Central memory CD8-positive, alpha-beta T cell (primary cell): Measurements from ENCODE around the gene SMYD3.

Source experiments
- ATAC-seq: fragments of 150-1000 bp; cut with Tn5 transposase; replicated peaks from 2 replicates; pipeline ENCODE4 v1.10.0; 2022; ENCODE audit warnings: mild to moderate bottlenecking, moderate FRiP score, moderate number of reproducible peaks; ENCODE audit not compliant: poor library complexity, severe bottlenecking; ENCODE audit errors: extremely low read depth
- DNase-seq, 2 donors: peaks; one replicate each; pipeline ENCODE4 v3.0.0; 2021; ENCODE audit warnings: low spot score in 2 of 2
- H3K27ac Mint-ChIP-seq: one replicate; pipeline ENCODE4 v1.8.0; 2022; ENCODE audit warnings: low read depth, mild to moderate bottlenecking, moderate library complexity, mixed read lengths
- H3K27me3 Mint-ChIP-seq: one replicate; pipeline ENCODE4 v1.8.0; 2022; ENCODE audit warnings: mixed read lengths
- H3K36me3 Mint-ChIP-seq: one replicate; pipeline ENCODE4 v1.8.0; 2022; ENCODE audit warnings: mild to moderate bottlenecking, moderate library complexity, mixed read lengths; ENCODE audit not compliant: insufficient read depth
- H3K4me1 Mint-ChIP-seq: one replicate; pipeline ENCODE4 v1.8.0; 2022; ENCODE audit warnings: mixed read lengths
- H3K4me3 Mint-ChIP-seq: one replicate; pipeline ENCODE4 v1.8.0; 2022; ENCODE audit warnings: mild to moderate bottlenecking, moderate library complexity, mixed read lengths
- H3K9me3 Mint-ChIP-seq: one replicate; pipeline ENCODE4 v1.8.0; 2022; ENCODE audit warnings: mixed read lengths

SMYD3 gene

GRCh38 chr1:246193537-246193936 is 313.5 kb downstream of the SMYD3 start:
- H3K4me3 Mint-ChIP-seq: no peak overlapping the region
- DNase-seq: no peak
- H3K36me3 Mint-ChIP-seq: peaks cover 5% of the 10 kb centered on the region
- no peaks in the 10 kb centered on the region for H3K27me3 Mint-ChIP-seq
- H3K27ac Mint-ChIP-seq: no peak overlapping the region
- no peak for ATAC-seq
- no peaks in the 10 kb centered on the region for H3K9me3 Mint-ChIP-seq
- no peaks in the 10 kb centered on the region for H3K4me1 Mint-ChIP-seq

DNA sequence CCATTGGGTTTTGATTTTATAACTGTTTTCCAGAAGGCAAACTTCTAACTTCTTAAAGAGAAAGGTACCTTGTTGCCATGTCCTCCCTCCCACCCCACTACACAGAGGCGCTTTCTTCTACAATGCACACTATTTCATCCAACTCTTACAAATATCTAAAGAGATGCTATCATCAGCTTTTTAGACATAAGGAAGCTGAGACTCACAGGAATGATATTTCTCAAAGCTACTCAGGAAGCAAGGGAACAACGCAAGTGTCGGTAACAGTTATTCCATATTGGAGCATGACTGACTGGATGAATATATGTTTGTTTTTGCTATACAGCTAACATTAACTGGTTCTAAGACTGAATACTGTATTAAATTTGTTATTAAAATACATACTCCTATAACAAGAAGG is 318.0 kb downstream of the SMYD3 start:
- no peak overlapping the region for H3K27ac Mint-ChIP-seq
- no peak overlapping the region for H3K4me3 Mint-ChIP-seq
- peaks cover 5% of the 10 kb centered on the region for H3K36me3 Mint-ChIP-seq
- DNase-seq (no peak), ATAC-seq (no peak)
- no peaks in the 10 kb centered on the region for H3K27me3 Mint-ChIP-seq
- no peaks in the 10 kb centered on the region for H3K4me1 Mint-ChIP-seq
- H3K9me3 Mint-ChIP-seq: no peaks in the 10 kb centered on the region

DNA sequence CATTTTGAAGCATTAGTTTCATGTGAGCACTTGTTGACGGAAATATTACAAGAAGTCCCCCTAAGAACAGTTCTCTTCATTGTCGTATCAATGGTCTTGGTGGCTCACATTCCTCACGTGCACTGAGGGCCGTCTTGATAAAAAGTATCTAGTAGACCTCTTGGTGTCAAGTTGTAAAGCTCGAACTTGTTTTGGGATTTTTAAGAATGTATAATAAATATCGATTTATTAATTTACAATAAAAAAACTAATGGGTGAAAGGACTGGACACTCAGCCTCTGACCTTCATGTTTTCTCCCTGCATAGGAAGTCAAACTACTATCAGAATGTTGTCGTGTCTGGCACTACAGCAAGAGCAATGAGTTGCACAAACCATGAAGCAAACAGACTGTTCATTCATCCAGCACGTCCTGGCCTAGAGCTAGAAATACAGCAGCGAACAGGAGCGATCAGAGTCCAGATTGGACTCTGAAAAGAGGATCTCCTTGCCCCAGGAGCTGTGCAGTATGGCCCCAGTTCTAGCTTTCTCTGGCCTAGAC is 319.2 kb downstream of the SMYD3 start:
- Mint-ChIP-seq H3K27me3 (no peaks in the 10 kb centered on the region), H3K4me1 (no peaks in the 10 kb centered on the region), H3K27ac (no peak overlapping the region), H3K9me3 (no peaks in the 10 kb centered on the region), H3K36me3 (peaks cover 2% of the 10 kb centered on the region), H3K4me3 (no peak overlapping the region)
- no peak for DNase-seq
- no peak for ATAC-seq

- H3K36me3 Mint-ChIP-seq: peaks cover 2% of the 10 kb centered on the region
- no peaks in the 10 kb centered on the region for H3K27me3 Mint-ChIP-seq
- no peaks in the 10 kb centered on the region for H3K9me3 Mint-ChIP-seq
- ATAC-seq (no peak), DNase-seq (no peak)
- H3K4me1 Mint-ChIP-seq: peaks cover 6% of the 10 kb centered on the region
- no peak overlapping the region for H3K4me3 Mint-ChIP-seq
- H3K27ac Mint-ChIP-seq: no peak overlapping the region
These were observed 322.6 kb downstream of the SMYD3 start for GRCh38 chr1:246184503-246184902.

GRCh38 chr1:246182149-246182851 is 324.8 kb downstream of the SMYD3 start:
- no peak for DNase-seq
- Mint-ChIP-seq H3K27me3 (no peaks in the 10 kb centered on the region), H3K9me3 (no peaks in the 10 kb centered on the region), H3K4me3 (no peak overlapping the region), H3K36me3 (peaks cover 3% of the 10 kb centered on the region), H3K4me1 (peaks cover 6% of the 10 kb centered on the region), H3K27ac (peak overlapping the region; percentile 1)
- no peak for ATAC-seq

- ATAC-seq: no peak
- Mint-ChIP-seq H3K36me3 (peaks cover 3% of the 10 kb centered on the region), H3K9me3 (no peaks in the 10 kb centered on the region), H3K27ac (no peak overlapping the region), H3K4me1 (peaks cover 6% of the 10 kb centered on the region), H3K4me3 (no peak overlapping the region), H3K27me3 (no peaks in the 10 kb centered on the region)
- DNase-seq: no peak
These were observed 325.8 kb downstream of the SMYD3 start for GRCh38 chr1:246181241-246181640.

DNA sequence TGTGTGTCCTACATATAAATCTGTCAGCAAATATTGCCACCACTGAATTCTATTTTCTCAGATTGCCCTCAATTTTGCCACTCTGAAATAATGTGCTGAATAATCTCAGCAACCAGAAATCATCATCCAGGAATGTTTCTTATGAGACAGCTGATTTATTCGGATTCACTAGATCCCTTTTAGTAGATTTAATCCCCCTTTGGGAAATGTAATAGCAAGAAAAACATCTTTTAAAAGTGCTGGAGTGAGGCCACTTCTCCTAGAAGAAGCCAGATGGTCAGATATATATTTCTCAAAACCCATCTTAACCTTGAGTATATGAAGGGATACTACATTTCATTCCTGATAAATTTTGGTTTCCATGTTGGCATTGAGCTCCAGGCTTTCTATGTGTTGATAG is 327.7 kb downstream of the SMYD3 start:
- H3K4me3 Mint-ChIP-seq: no peak overlapping the region
- ATAC-seq (no peak), DNase-seq (no peak)
- H3K36me3 Mint-ChIP-seq: peaks cover 4% of the 10 kb centered on the region
- no peaks in the 10 kb centered on the region for H3K27me3 Mint-ChIP-seq
- H3K4me1 Mint-ChIP-seq: peaks cover 6% of the 10 kb centered on the region
- no peaks in the 10 kb centered on the region for H3K9me3 Mint-ChIP-seq
- no peak overlapping the region for H3K27ac Mint-ChIP-seq

- Mint-ChIP-seq H3K4me3 (no peak overlapping the region), H3K27me3 (no peaks in the 10 kb centered on the region), H3K27ac (no peak overlapping the region), H3K9me3 (no peaks in the 10 kb centered on the region), H3K36me3 (peaks cover 5% of the 10 kb centered on the region), H3K4me1 (peaks cover 6% of the 10 kb centered on the region)
- DNase-seq (no peak), ATAC-seq (no peak)
These were observed 328.3 kb downstream of the SMYD3 start for GRCh38 chr1:246178717-246179311.

DNA sequence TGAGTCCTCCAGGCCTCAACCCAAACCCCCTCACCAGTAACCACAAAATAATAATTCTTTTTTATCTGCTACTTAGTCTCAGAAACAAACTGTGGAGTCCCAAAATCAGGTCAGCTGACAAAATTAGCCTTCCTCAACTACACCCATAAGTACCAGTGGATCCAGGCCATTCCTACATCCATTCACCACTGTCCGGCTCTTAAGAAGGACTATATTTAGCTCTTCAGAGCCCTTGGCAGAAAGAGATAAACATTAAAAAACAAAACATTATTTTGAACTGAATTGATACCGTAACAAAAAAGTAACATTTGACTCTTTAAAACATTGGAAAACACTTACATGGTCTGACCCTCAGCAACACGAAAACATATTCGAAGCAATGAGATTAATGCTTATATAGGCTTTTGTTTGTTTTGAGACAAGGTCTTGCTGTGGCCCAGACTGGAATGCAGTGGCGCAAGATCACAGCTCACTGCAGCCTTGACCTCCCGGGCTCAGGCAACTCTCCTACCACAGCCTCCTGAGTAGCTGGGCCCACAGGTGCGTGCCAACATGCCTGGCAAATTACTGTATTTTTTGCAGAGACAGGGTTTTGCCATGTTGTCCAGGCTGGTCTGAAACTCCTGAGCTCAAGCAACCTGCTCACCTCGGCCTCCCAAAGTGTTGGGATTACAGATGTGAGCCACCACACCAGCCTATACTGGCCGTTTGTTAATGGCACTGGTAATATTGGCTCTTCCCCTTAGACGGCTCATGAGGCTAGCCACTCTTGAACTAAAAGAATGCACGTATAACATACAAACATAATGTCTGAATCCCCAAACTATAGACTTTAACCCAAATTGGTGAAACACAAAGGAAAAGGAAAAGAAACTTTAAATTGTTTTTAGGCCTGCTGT is 330.7 kb downstream of the SMYD3 start:
- Mint-ChIP-seq H3K36me3 (peaks cover 5% of the 10 kb centered on the region), H3K27ac (no peak overlapping the region), H3K9me3 (peaks cover 5% of the 10 kb centered on the region), H3K4me1 (no peaks in the 10 kb centered on the region), H3K4me3 (no peak overlapping the region), H3K27me3 (no peaks in the 10 kb centered on the region)
- no peak for ATAC-seq
- no peak for DNase-seq

DNA sequence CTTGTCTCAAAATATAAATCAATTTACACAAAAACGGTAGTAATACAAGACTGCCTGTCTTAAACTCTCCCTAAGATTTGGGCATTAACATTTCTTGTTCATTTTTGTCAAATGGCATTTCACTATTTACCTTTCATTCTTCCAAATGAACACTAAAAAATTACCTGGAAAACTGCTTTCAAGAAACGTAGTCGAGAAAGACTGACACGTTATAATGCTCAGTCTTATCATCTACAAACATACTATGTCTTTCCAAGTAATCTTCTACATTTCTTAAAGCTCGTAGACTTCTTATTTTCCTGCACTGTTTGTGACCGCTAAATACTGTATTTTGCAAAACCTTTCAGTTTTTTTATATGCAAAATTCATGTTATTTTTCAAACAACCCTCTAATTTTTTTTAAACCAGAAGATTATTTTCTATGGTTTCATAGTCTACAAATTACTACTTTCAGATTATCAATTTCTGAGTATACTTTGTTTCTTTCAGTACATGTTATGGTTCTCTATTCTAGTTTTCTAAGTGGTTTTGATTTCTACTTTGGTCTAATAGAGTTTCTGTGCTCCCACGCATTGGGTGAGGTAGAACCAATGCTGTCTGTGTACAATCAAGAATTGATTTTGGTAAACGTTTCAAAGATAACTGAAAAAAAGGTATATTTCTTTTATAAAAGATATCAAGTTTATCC is 336.4 kb downstream of the SMYD3 start:
- Mint-ChIP-seq H3K4me1 (no peaks in the 10 kb centered on the region), H3K4me3 (no peak overlapping the region), H3K27ac (no peak overlapping the region), H3K36me3 (peaks cover 4% of the 10 kb centered on the region), H3K9me3 (peaks cover 5% of the 10 kb centered on the region), H3K27me3 (no peaks in the 10 kb centered on the region)
- DNase-seq (no peak), ATAC-seq (no peak)

DNA sequence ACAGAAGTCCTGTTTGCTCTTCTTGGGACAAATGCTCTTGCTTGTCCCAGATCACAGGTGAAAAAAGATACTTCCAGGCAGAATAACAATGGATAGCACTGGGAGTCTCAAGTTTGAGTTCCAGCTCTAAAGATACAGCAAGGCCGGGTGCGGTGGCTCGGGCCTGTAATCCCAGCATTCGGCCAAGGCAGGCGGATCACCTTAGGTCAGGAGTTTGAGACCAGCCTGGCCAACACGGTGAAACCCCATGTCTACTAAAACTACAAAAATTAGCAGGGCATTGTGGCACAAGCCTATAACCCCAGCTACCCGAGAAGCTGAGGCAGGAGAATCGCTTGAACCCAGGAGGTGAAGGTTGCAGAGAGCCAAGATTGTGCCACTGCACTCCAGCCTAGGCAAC is 337.6 kb downstream of the SMYD3 start:
- Mint-ChIP-seq H3K27ac (no peak overlapping the region), H3K36me3 (peaks cover 4% of the 10 kb centered on the region), H3K27me3 (no peaks in the 10 kb centered on the region), H3K4me3 (no peak overlapping the region), H3K9me3 (peaks cover 5% of the 10 kb centered on the region), H3K4me1 (no peaks in the 10 kb centered on the region)
- DNase-seq: no peak
- no peak for ATAC-seq

DNA sequence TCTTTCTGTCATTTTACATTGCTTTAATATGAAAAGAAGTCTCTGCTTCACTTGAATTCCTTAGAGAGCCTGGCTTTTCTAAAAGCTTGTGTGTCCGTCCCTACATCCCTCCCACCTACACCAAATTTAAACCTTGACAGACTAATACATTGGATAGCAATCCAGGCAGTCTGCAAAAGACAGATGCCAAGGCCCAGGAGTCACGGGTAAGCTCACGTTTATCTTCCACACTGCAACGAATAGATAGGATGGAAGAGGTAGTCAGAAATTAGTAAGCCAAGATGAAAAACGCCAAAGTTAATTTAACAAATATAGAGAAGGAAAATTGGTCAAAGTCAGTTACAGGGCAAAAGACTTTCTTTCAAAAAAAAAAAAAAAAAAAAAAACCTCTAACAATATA is 338.1 kb downstream of the SMYD3 start:
- Mint-ChIP-seq H3K9me3 (peaks cover 5% of the 10 kb centered on the region), H3K27ac (no peak overlapping the region), H3K27me3 (no peaks in the 10 kb centered on the region), H3K36me3 (peaks cover 2% of the 10 kb centered on the region), H3K4me1 (no peaks in the 10 kb centered on the region), H3K4me3 (no peak overlapping the region)
- ATAC-seq (no peak), DNase-seq (no peak)
